ENCODE measurements around the gene RNF214.
A peak's percentile ranks its signal among the peaks of the same experiment; 100 is the strongest.

The RNF214 gene

DNA sequence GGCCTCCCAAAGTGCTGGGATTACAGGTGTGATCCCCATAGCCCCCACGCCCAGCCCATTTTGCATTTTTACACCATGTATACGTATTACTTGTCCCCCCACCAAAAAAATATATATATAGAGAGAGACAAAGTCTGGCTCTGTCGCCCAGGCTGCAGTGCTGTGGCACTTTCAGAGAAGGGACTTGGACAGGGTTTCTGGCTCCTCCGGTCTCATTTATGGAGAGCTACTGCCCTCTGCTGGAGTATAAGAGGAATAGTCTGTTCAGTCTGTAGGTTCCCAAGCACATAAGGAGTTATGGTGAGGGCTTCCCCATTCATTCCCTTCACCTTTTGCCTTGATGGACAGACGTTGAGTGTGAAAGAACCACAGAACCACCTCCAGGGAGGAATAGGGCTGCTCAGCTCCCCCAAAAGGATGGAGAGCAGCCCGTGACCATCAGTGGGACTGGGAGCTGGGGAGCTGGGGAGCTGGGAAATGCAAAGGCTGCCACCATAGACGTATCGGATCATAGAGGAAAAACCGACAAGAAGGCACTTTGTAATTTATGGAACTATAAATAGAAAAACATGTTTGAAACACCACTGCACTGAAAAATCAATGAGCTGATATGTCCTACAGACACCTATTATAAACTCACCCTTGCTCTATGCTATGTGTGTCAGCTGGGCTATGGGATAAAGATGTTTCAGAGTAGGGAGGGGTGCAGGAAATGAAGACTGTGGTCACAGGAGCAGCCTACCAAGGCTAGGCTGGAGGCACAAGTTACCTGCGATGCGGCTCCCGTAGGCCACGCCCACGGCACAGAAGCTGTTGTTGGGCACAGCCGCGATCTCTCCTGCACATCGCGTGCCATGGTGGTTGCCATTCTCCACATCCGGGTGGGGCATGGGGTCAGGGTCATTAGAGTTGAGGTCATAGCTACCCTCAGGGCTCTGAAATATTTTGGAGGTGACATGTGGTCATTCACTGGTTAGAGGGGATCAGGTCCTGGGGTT is 5.8 kb upstream of the RNF214 start:
- TF ChIP-seq POLR2A (IDR thresholded peaks at IDR 0.05; ENCODE audit: low read length) (no peak), GATA1 (IDR thresholded peaks at IDR 0.05; ENCODE audit: low read depth, low read length) (no peak)
- peak; percentile 85 to 90 for DNase-seq

DNA sequence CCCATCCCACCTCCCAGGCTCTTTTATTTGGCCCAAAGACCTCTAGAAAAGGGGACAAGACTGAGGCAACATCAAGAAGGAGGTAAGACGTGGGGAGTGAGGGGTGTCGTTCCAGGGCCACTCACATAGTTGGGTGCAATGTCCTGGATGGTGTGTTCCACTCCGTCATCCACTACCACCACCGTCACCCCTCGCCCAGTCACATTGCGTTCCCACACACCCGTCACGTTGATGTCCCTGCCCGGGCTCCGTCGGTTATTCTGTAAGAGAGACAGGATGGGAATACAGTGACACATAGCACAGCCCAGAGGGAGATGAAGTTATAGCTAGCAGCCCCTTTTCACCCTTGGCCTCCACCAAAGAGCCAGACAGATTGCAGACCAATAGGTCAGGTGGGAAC is 4.4 kb upstream of the RNF214 start:
- DNase-seq: no peak
- no peak for TF ChIP-seq POLR2A (IDR thresholded peaks at IDR 0.05; ENCODE audit: low read length)

DNA sequence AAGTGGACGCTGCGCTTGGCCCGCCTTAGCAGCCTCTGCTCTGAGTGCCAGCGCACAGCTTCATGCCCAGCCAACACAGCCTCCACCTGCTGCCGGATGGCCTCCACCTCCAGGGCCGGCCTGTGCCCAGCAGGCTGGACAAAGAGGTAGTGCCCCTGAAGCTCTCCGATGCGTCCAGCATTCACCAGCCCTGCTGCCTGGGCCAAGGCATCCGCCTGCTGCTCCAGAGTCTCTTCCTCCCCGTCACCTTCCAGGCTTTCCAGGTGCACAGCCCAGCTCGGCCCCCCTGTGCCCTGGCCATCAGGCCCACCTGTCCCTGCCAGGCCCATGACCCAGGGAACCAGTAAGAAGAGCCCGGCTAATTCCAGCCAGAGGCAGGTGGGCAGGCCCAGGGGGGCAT is 3.1 kb upstream of the RNF214 start:
- TF ChIP-seq POLR2A (IDR thresholded peaks at IDR 0.05; ENCODE audit: low read length) (no peak), GATA1 (IDR thresholded peaks at IDR 0.05; ENCODE audit: low read depth, low read length) (no peak)
- no peak for DNase-seq

DNA sequence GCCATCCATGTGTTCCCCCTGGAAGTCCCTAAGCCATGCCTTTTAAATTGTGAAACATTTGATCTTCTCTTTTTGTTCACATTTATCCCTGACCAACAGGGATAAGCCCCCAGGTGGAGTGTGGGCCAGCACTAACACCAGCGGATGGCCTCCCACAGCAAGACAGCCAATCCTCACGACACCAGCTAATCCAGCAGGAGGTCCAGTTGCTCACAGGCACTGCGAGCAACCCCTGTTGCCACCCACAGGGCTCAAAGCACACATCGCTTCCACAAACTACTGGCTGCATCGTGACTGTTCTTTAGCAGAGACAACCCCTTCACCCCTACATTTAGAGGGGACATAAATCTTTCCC is 2.6 kb upstream of the RNF214 start:
- no peak for TF ChIP-seq POLR2A (IDR thresholded peaks at IDR 0.05; ENCODE audit: low read length)
- no peak for TF ChIP-seq GATA1 (IDR thresholded peaks at IDR 0.05; ENCODE audit: low read depth, low read length)
- no peak for DNase-seq

DNA sequence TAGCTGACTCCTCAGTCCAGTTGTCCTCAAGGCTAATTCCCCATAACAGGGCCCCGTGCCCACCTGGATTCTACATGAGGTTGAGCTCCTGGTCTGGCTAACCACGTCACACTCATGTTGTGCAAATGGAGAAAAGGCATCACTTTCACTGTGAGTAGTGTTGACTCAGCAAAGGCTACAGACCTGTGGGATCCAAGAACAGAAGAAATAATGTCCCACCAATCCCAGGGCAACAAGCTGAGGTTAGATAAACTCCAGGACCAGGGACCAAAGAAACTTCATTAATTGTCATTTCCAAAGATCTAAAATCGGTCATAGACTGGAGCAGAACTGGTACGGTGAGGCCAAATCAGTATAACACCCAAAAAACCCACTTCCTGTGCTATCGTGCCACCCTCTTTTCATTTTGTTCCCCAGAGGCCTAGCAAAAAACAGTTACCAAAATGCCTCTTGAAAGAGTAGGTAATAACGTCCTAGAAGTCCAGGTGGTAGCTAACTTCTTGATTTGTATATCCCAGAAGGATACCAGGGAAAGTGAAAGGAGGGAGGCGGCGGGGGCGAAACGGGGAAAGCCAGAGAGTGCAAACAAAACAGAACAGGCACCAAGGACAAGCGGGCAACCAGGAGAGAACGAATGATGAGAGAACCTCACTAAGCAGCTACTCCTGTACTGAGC is 2.0 kb upstream of the RNF214 start:
- no peak for TF ChIP-seq POLR2A (IDR thresholded peaks at IDR 0.05; ENCODE audit: low read length)
- TF ChIP-seq GATA1 (IDR thresholded peaks at IDR 0.05; ENCODE audit: low read depth, low read length): no peak
- DNase-seq: no peak

DNA sequence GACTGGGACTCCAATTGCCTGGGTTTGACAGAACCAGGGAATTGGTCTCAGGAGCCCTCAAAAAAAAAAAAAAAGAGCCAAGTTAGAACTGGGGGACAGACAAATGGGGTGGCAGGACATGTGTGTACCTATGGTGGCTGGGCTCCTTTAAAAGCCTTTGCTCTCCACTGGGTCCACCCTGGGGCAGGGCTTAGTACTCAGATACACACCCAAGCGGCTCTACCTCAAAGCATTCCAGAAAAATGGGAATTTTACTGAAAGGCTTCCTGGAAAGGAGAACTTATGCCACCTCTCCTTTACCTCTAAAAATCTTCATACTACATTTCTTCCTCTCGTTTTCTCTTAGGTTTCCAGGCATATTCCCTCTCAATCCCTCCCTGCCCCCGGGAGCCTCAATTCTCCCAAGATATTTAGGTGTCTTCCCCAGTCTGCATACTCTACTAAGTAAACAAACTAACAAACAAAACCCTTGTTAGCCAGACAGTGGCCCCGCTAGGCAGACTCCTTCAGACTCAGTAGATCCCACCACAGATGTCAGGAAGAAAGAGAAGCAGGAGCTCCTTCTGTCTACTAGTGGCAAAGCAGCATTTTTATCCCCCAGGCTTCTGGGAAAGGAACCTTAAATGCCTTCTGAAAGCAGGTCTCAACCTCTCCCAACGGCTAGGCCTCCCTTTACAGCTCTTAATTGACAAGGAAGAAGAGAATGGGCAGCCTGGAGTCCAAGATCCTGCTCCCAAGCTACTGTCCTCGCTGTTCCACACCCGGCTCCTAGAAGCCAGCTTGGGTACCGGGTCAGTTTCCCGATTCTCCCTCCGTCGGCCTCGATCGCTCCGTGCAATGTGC is 1.3 kb upstream of the RNF214 start:
- TF ChIP-seq POLR2A (IDR thresholded peaks at IDR 0.05; ENCODE audit: low read length): no peak
- no peak for TF ChIP-seq GATA1 (IDR thresholded peaks at IDR 0.05; ENCODE audit: low read depth, low read length)
- peak; percentile 29 to 49 for DNase-seq

DNA sequence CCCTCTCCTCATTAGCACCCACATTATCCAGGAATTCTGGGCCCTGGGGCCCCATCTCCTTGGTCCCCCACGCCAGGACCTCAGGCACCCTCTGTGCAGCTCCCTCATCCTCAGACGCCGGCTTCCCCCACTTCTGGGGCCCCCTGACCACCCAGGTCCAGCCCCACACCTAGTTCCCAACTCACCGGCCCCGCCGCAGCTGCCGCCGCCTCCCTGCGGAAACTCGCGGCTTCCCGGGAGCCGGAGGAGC is 704 bp upstream of the RNF214 start, which contains the start of gene PCSK7:
TSS of gene PCSK7 (minus strand) at position 232 of the 250 bp plus-strand sequence. CDS start 2,229 bp downstream, outside the sequence.
- DNase-seq: no peak
- no peak for TF ChIP-seq POLR2A (IDR thresholded peaks at IDR 0.05; ENCODE audit: low read length)
- TF ChIP-seq GATA1 (IDR thresholded peaks at IDR 0.05; ENCODE audit: low read depth, low read length): no peak

DNA sequence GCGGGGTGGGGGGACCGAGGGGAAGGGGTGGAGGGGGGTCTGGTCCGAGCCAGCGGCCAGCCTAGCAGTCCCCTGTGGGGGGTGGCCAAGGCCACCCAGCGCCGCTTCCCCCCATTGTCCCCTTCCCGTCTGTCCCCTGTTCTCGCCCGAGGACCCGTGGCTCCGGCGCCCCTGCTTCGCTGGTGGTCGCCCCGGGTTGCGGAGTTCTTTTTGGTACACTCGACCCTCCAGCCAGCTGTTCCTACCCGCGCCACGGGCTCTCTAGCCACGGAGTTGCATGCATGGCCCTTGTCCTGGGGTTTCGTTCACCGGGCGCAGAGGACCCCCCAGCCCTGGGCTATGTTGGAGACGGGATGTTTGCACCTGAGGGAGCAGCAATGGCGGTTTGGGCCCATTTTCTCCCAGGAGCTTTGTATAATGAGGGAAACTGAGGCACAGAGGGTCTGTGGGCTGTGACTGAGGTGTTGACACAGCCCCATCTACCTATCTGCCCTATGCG is 489 bp downstream of the RNF214 start:
- peak in 1 of 2 experiments; percentile 62 for DNase-seq

DNA sequence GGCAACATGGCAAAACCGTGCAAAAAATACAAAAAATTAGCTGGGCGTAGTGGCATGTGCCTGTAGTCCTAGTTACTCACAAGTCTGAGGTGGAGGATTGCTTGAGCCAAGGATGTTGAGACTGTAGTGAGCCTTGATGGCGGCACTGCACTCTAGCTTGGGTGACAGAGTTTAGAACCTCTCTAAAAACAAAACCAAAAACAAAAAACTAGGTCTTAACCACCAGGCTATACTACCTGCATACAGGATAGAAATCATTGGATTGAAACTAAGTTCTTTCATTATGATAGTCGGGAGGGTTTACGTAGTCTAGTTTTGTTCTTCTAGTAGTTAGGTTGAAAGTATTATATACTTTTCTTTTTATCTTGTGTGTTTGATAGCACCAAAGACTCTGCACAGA is 5.8 kb downstream of the RNF214 start:
- no peak for DNase-seq
- no peak for TF ChIP-seq GATA1 (IDR thresholded peaks at IDR 0.05; ENCODE audit: low read depth, low read length)
- TF ChIP-seq POLR2A (IDR thresholded peaks at IDR 0.05; ENCODE audit: low read length): no peak

More for the DNA sequence above, 489 bp downstream of the RNF214 start:
- TF ChIP-seq GATA1 (IDR thresholded peaks at IDR 0.05; ENCODE audit: low read depth, low read length): no peak

DNA sequence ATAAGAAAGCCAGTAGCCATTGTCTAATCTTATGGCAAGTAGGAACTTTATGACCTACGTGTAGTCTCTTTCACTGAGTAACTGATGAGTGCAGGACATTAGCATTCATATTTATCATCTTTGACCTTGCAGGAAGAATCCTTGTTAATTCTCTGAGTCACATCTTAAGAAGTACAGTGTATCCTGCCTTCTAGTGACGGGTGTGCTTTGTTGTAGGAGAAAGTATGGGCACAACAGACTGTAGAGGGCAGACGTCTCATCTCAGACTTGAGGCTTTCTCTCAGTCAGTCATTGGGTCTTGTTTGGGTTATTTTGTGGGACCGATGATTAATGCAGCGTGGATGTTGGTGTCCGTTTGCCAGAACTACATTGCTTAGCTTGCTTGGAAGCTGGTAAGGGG is 6.8 kb downstream of the RNF214 start:
- no peak for DNase-seq
- TF ChIP-seq POLR2A (IDR thresholded peaks at IDR 0.05; ENCODE audit: low read length) (no peak), GATA1 (IDR thresholded peaks at IDR 0.05; ENCODE audit: low read depth, low read length) (no peak)

DNA sequence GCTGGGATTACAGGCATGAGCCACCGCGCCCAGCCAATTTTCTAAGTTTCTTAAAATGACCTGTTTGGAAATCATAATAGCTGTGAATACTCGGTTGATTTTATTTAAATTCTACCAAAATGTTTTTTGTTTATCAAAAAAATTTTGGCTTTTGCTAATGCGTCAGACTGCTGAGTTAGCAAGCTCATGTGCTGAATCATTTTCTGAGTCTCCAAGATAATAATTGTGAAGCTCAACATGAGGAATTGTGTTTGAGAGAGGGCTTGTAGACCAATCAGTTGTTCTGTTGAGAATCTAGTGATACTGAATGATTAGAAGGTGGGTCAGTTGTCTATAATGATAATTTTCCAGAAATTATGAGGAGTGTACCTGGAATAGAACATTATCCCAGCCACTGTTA is 15.9 kb downstream of the RNF214 start:
- DNase-seq: peak; percentile 34 to 39

DNA sequence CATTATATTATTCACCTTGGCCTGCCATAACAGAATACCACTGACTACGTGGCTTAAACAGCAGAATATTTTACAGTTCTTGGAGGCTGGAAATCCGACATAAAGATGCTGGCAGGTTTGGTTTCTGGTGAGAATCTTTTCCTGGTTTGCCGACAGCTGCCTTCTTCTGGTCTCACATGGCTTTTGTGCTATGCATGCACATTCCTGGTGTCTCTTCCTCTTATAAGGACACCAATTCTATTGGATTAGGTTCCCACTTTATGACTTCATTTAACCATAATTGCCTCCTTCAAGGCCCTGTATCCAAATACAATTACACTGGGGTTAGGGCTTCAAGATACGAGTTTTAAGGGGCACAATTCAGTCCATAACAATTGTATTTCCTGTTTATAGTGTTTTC is 17.1 kb downstream of the RNF214 start:
- TF ChIP-seq POLR2A (IDR thresholded peaks at IDR 0.05; ENCODE audit: low read length) (no peak), GATA1 (IDR thresholded peaks at IDR 0.05; ENCODE audit: low read depth, low read length) (no peak)
- no peak for DNase-seq

More for the DNA sequence above, 15.9 kb downstream of the RNF214 start:
- TF ChIP-seq POLR2A (IDR thresholded peaks at IDR 0.05; ENCODE audit: low read length) (no peak), GATA1 (IDR thresholded peaks at IDR 0.05; ENCODE audit: low read depth, low read length) (no peak)

DNA sequence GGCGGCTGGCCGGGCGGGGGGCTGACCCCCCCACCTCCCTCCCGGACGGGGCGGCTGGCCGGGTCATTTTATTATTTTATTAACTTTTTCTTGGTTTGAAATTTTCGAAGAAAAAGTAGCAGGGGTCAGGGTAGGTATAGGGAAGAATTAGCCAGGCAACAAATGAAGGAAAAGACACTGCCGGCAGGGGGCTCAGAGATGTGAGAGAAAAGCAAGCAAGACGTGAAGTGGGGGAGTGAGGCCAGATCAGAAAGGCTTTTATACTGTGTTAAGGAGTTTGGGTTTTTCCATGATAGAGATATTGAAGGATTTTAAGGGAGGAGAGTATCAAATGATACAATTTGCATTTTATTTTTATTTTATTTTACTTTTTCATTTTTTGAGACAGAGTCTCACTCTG is 19.0 kb downstream of the RNF214 start:
- no peak for DNase-seq
- no peak for TF ChIP-seq GATA1 (IDR thresholded peaks at IDR 0.05; ENCODE audit: low read depth, low read length)
- no peak for TF ChIP-seq POLR2A (IDR thresholded peaks at IDR 0.05; ENCODE audit: low read length)

DNA sequence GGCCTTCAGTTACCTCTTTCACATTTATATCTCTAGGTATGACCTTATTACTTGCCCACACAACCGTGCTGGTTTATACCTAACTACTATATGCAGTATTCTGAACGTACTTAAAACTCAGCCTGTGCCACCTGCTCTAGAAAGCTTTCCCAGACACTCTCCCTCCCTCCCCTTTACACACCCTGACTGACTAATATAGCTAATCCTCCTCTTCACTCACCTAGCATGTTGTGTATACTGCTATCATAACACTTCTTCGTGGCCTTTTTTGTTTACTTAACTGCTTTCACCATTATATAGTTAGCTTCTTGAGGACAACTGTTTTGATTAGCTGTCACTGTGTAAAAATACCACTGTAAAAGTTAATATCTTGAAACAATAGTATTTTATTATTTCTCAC is 23.5 kb downstream of the RNF214 start:
- DNase-seq: no peak
- TF ChIP-seq POLR2A (IDR thresholded peaks at IDR 0.05; ENCODE audit: low read length): no peak
- no peak for TF ChIP-seq GATA1 (IDR thresholded peaks at IDR 0.05; ENCODE audit: low read depth, low read length)
